H9 (cell line): ENCODE measurements around the gene TTK. TPM values are rescaled to one million over a fixed set of nuclear protein-coding genes. Genes with fewer than 3 reads are reported as not detected.

Experiments
- DNase-seq: peaks from one replicate; pipeline ENCODE4 v3.0.0-alpha.2; 2017
- H2AFZ ChIP-seq: one replicate; pipeline ENCODE4 v1.6.1; 2013; ENCODE audit warnings: mild to moderate bottlenecking, low read length, control low read depth, moderate library complexity
- H2AK5ac ChIP-seq: 2 replicates; pipeline ENCODE4 v1.6.1; 2013; ENCODE audit warnings: low read length, control low read depth, mixed read lengths; ENCODE audit not compliant: insufficient read length
- H2BK120ac ChIP-seq: one replicate; pipeline ENCODE4 v1.6.1; 2013; ENCODE audit warnings: low read depth, mild to moderate bottlenecking, low read length, control low read depth, inconsistent platforms; ENCODE audit not compliant: poor library complexity, severe bottlenecking
- H2BK12ac ChIP-seq: 2 replicates; pipeline ENCODE4 v1.6.1; 2013; ENCODE audit warnings: low read length, control low read depth, mixed read lengths, low read depth; ENCODE audit not compliant: insufficient read length
- H2BK15ac ChIP-seq: 2 replicates; pipeline ENCODE4 v1.6.1; 2013; ENCODE audit warnings: low read depth, low read length, control low read depth
- H2BK20ac ChIP-seq: one replicate; pipeline ENCODE4 v1.6.1; 2013; ENCODE audit warnings: low read depth, mild to moderate bottlenecking, low read length, control low read depth, inconsistent platforms; ENCODE audit not compliant: poor library complexity, severe bottlenecking
- H2BK5ac ChIP-seq: 2 replicates; pipeline ENCODE4 v1.6.1; 2013; ENCODE audit warnings: low read length, control low read depth, mixed read lengths; ENCODE audit not compliant: insufficient read length
- H3K14ac ChIP-seq: 2 replicates; pipeline ENCODE4 v1.6.1; 2013; ENCODE audit warnings: low read length, control low read depth; ENCODE audit not compliant: insufficient read depth
- H3K18ac ChIP-seq: 2 replicates; pipeline ENCODE4 v1.6.1; 2013; ENCODE audit warnings: low read depth, mild to moderate bottlenecking, mixed read lengths, low read length, control low read depth; ENCODE audit not compliant: insufficient read length
- H3K23ac ChIP-seq: 2 replicates; pipeline ENCODE4 v1.6.1; 2013; ENCODE audit warnings: low read length, control low read depth, mixed read lengths, low read depth; ENCODE audit not compliant: insufficient read length
- H3K23me2 ChIP-seq: 2 replicates; pipeline ENCODE4 v1.6.1; 2013; ENCODE audit warnings: low read depth, mild to moderate bottlenecking, mixed read lengths, low read length, control low read depth; ENCODE audit not compliant: insufficient read length, poor library complexity, severe bottlenecking
- H3K27ac ChIP-seq: 2 replicates; pipeline ENCODE4 v1.5.1; 2013; ENCODE audit warnings: low read length, control low read depth, mixed read lengths, low read depth; ENCODE audit not compliant: insufficient read length
- H3K27me3 ChIP-seq: 2 replicates; pipeline ENCODE4 v1.6.1; 2013; ENCODE audit warnings: low read length, control low read depth, inconsistent platforms; ENCODE audit not compliant: insufficient read depth
- H3K4ac ChIP-seq: 2 replicates; pipeline ENCODE4 v1.6.1; 2013; ENCODE audit warnings: low read depth, mild to moderate bottlenecking, control low read depth, inconsistent platforms, low read length, moderate library complexity
- H3K4me1 ChIP-seq: 2 replicates; pipeline ENCODE4 v1.6.1; 2013; ENCODE audit warnings: low read length, control low read depth, inconsistent platforms; ENCODE audit not compliant: insufficient read depth
- H3K4me2 ChIP-seq: 2 replicates; pipeline ENCODE4 v1.6.1; 2013; ENCODE audit warnings: low read length, control low read depth, mixed read lengths; ENCODE audit not compliant: insufficient read length, insufficient read depth
- H3K56ac ChIP-seq: 2 replicates; pipeline ENCODE4 v1.6.1; 2013; ENCODE audit warnings: low read depth, mild to moderate bottlenecking, mixed read lengths, low read length, control low read depth; ENCODE audit not compliant: insufficient read length
- H3K79me1 ChIP-seq: 2 replicates; pipeline ENCODE4 v1.6.1; 2013; ENCODE audit warnings: low read depth, mild to moderate bottlenecking, moderate library complexity, low read length, control low read depth, inconsistent platforms; ENCODE audit not compliant: insufficient read depth, poor library complexity, severe bottlenecking
- H3K79me2 ChIP-seq: 2 replicates; pipeline ENCODE4 v1.6.1; 2013; ENCODE audit warnings: low read length, control low read depth, inconsistent platforms; ENCODE audit not compliant: insufficient read depth
- H3K9ac ChIP-seq: 2 replicates; pipeline ENCODE4 v1.6.1; 2013; ENCODE audit warnings: low read length, control low read depth, mixed read lengths; ENCODE audit not compliant: insufficient read length; ENCODE audit errors: extremely low read depth
- H3K9me3 ChIP-seq: one replicate; pipeline ENCODE4 v1.6.1; 2013; ENCODE audit warnings: low read depth, low read length, inconsistent platforms; ENCODE audit not compliant: control insufficient read depth
- H3T11ph ChIP-seq: one replicate; pipeline ENCODE4 v1.6.1; 2013; ENCODE audit warnings: mild to moderate bottlenecking, low read length, control low read depth, inconsistent platforms
- H4K20me1 ChIP-seq: one replicate; pipeline ENCODE4 v1.6.1; 2013; ENCODE audit not compliant: control insufficient read depth, insufficient read length, insufficient read depth
- H4K5ac ChIP-seq: 2 replicates; pipeline ENCODE4 v1.6.1; 2013; ENCODE audit warnings: low read depth, mild to moderate bottlenecking, mixed read lengths, low read length, control low read depth; ENCODE audit not compliant: insufficient read length
- H4K8ac ChIP-seq: replicated peaks from 2 replicates; pipeline ENCODE4 v1.6.1; 2013; ENCODE audit warnings: low read length, control low read depth, mixed read lengths, low read depth; ENCODE audit not compliant: insufficient read length
- H4K91ac ChIP-seq: 2 replicates; pipeline ENCODE4 v1.6.1; 2013; ENCODE audit warnings: low read depth, mild to moderate bottlenecking, moderate library complexity, mixed read lengths, low read length, control low read depth; ENCODE audit not compliant: insufficient read length
- H3K27ac Mint-ChIP-seq, 3 experiments: 2 replicates in 2 of 3; 3 replicates in 1 of 3; pipeline ENCODE4 v1.8.0; 2020 to 2021; ENCODE audit warnings: mixed read lengths in 3 of 3, mild to moderate bottlenecking in 1 of 3, moderate library complexity in 1 of 3
- H3K27me3 Mint-ChIP-seq: 2 replicates; pipeline ENCODE4 v1.8.0; 2021; ENCODE audit warnings: low read depth, mild to moderate bottlenecking, moderate library complexity, mixed read lengths
- H3K36me3 Mint-ChIP-seq, 3 experiments: 2 replicates in 2 of 3; 3 replicates in 1 of 3; pipeline ENCODE4 v1.8.0; 2020 to 2021; ENCODE audit warnings: low read depth in 3 of 3, mixed read lengths in 3 of 3; ENCODE audit not compliant: insufficient read depth in 1 of 3
- H3K4me1 Mint-ChIP-seq, 2 experiments: 2 replicates each; pipeline ENCODE4 v1.8.0; 2020; ENCODE audit warnings: mixed read lengths in 2 of 2
- H3K4me3 Mint-ChIP-seq, 2 experiments: 2 replicates in 1 of 2; 3 replicates in 1 of 2; pipeline ENCODE4 v1.8.0; 2020 to 2021; ENCODE audit warnings: mild to moderate bottlenecking in 2 of 2, mixed read lengths in 2 of 2, moderate library complexity in 1 of 2
- H3K9me3 Mint-ChIP-seq, 2 experiments: 2 replicates in 1 of 2; 3 replicates in 1 of 2; pipeline ENCODE4 v1.8.0; 2020; ENCODE audit warnings: mild to moderate bottlenecking in 2 of 2, mixed read lengths in 2 of 2, moderate library complexity in 1 of 2
- WGBS: extraction: QIAGEN DNeasy Blood & Tissue Kit; methylation state at CpG from one replicate; pipeline ENCODE4 v1.1.7; 2013; ENCODE audit warnings: missing lambda C conversion rate, low lambda C conversion rate, mixed read lengths; ENCODE audit not compliant: insufficient read length; ENCODE audit errors: extremely low coverage; 5-methylcytosine and 5-hydroxymethylcytosine counted together
- total RNA-seq: library from RNA; stranded (reverse); gene quantifications from 2 replicates; pipeline ENCODE4 v1.2.1, GENCODE V29; 2021
- TF ChIP-seq, protein P1 (sequence below): fragments of 200-600 bp; sonication (generic); conservative IDR thresholded peaks from 3 replicates; pipeline ENCODE4 v1.8.0; 2021; ENCODE audit warnings: antibody characterized with exemption, mild to moderate bottlenecking

Gene TTK
- total RNA-seq, 1 experiment from 2014 or later = 47.5 TPM

GRCh38 chr6:80077067-80077466 lies 72.6 kb downstream of the TTK start:
- Histone ChIP-seq H4K8ac (no peak overlapping the region), H2AFZ (no peak overlapping the region), H3K9ac (no peak overlapping the region), H3K23ac (no peak overlapping the region), H3K79me2 (no peaks in the 10 kb centered on the region), H2AK5ac (no peak overlapping the region), H2BK12ac (no peak overlapping the region), H3K27ac (no peak overlapping the region), H3K18ac (no peak overlapping the region), H4K5ac (no peak overlapping the region), H3K27me3 (no peaks in the 10 kb centered on the region; the same call in 1 of the 2 replicates), H2BK15ac (no peak overlapping the region), H2BK5ac (no peak overlapping the region), H3K79me1 (no peaks in the 10 kb centered on the region), H3K4me2 (no peak overlapping the region), H3K14ac (no peak overlapping the region), H2BK120ac (no peak overlapping the region), H4K20me1 (no peaks in the 10 kb centered on the region), H3T11ph (no peak overlapping the region), H3K4ac (no peak overlapping the region), H3K4me1 (no peaks in the 10 kb centered on the region), H2BK20ac (no peak overlapping the region), H3K23me2 (no peaks in the 10 kb centered on the region), H3K9me3 (no peaks in the 10 kb centered on the region), H3K56ac (no peak overlapping the region), H4K91ac (no peak overlapping the region)
- Mint-ChIP-seq H3K4me3 (no peak overlapping the region), H3K4me1 (peaks cover 14 to 15% of the 10 kb centered on the region in 2 experiments), H3K36me3 (no peaks in the 10 kb centered on the region), H3K27me3 (no peaks in the 10 kb centered on the region), H3K27ac (no peak overlapping the region), H3K9me3 (no peaks in the 10 kb centered on the region)
- no CpG with 5 or more reads among the region's 1 CpG for WGBS
- TF ChIP-seq, protein P1, sequence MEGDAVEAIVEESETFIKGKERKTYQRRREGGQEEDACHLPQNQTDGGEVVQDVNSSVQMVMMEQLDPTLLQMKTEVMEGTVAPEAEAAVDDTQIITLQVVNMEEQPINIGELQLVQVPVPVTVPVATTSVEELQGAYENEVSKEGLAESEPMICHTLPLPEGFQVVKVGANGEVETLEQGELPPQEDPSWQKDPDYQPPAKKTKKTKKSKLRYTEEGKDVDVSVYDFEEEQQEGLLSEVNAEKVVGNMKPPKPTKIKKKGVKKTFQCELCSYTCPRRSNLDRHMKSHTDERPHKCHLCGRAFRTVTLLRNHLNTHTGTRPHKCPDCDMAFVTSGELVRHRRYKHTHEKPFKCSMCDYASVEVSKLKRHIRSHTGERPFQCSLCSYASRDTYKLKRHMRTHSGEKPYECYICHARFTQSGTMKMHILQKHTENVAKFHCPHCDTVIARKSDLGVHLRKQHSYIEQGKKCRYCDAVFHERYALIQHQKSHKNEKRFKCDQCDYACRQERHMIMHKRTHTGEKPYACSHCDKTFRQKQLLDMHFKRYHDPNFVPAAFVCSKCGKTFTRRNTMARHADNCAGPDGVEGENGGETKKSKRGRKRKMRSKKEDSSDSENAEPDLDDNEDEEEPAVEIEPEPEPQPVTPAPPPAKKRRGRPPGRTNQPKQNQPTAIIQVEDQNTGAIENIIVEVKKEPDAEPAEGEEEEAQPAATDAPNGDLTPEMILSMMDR = no peak
- no peak for DNase-seq
